B cell (primary cell): ENCODE measurements around the gene PTBP3.

ENCODE experiments used
- EZH2 ChIP-seq: IDR thresholded peaks from 2 replicates; pipeline ENCODE4 v1.6.1; 2012; ENCODE audit warnings: borderline replicate concordance, low read depth, mild to moderate bottlenecking, moderate library complexity, low read length; ENCODE audit not compliant: insufficient read depth, poor library complexity, severe bottlenecking
- TF ChIP-seq, protein P1 (sequence below): fragments of 200-600 bp; IDR thresholded peaks from one replicate; pipeline ENCODE4 v1.8.0; 2022; ENCODE audit warnings: antibody characterized with exemption, mild to moderate bottlenecking

DNA sequence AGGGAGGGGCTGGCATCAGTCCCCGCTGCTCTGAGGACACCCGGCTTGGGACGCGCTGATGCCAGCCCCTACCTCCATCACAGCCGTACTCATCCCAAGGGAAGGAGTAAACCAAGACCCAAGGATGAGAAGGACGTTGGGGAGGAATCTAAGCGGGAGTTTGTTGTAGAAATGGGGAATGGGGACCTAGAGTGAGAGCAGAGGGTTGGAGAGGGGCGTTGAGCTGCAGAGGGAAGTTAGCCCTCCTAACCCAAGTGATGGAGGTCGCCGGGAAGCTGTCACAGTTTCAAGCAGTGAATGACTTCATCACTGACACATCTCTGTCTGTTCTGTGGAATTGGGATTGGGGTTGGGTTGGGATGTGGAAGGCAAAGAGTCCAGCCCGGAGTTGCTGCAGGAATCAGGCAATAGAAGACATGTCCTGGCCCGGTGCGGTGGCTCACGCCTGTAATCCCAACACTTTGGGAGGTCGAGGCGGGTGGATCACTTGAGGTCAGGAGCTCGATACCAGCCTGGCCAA lies 157.6 kb downstream of the PTBP3 start:
- TF ChIP-seq, protein P1, sequence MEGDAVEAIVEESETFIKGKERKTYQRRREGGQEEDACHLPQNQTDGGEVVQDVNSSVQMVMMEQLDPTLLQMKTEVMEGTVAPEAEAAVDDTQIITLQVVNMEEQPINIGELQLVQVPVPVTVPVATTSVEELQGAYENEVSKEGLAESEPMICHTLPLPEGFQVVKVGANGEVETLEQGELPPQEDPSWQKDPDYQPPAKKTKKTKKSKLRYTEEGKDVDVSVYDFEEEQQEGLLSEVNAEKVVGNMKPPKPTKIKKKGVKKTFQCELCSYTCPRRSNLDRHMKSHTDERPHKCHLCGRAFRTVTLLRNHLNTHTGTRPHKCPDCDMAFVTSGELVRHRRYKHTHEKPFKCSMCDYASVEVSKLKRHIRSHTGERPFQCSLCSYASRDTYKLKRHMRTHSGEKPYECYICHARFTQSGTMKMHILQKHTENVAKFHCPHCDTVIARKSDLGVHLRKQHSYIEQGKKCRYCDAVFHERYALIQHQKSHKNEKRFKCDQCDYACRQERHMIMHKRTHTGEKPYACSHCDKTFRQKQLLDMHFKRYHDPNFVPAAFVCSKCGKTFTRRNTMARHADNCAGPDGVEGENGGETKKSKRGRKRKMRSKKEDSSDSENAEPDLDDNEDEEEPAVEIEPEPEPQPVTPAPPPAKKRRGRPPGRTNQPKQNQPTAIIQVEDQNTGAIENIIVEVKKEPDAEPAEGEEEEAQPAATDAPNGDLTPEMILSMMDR = no peak
- TF ChIP-seq EZH2 = no peak
